ENCODE data around the gene LRRC53. TPM values are rescaled to one million over a fixed set of nuclear protein-coding genes. Genes with fewer than 3 reads are reported as not detected.

The LRRC53 gene
- total and polyA plus RNA-seq, 9 of the 15 experiments (the other 6 are each of a cell fraction or from before 2014, with no cell fraction given), result not detected

GRCh38 chr1:74436078-74436477 lies 76.3 kb downstream of the LRRC53 start (continued):
- TF ChIP-seq ETV1 (tag; conservative IDR thresholded peaks at IDR 0.05; ENCODE audit: low read depth), result no peak

- Histone ChIP-seq H3K4me1 (replicated peaks in 1 of 2; ENCODE audit: control insufficient read depth in 2 of 2, insufficient read depth in 2 of 2, low read length in 2 of 2) (no peaks in the 10 kb centered on the region), H3K27me3 (ENCODE audit: control insufficient read depth in 2 of 2, insufficient read depth in 2 of 2, low read length in 2 of 2) (no peaks in the 10 kb centered on the region), H3K4me2 (ENCODE audit: insufficient read depth, low read length) (no peak overlapping the region), H3K4me3 (no peak overlapping the region), H3K9me1 (ENCODE audit: control insufficient read depth, insufficient read depth, low read length) (no peaks in the 10 kb centered on the region), H3K9me3 (replicated peaks; ENCODE audit: control insufficient read depth, insufficient read depth, low read depth, low read length) (no peaks in the 10 kb centered on the region), H3K36me3 (ENCODE audit: control insufficient read depth, insufficient read depth, low read length) (no peaks in the 10 kb centered on the region), H3K9ac (ENCODE audit: insufficient read depth in 1 of 2, low read depth in 2 of 2, low read length in 2 of 2) (no peak overlapping the region), H4K20me1 (replicated peaks; ENCODE audit: control insufficient read depth, insufficient read depth, low read length) (no peaks in the 10 kb centered on the region), H3K27ac (ENCODE audit: extremely low read depth, low read depth, low read length) (no peak overlapping the region), H2AFZ (ENCODE audit: low read depth, low read length) (no peak overlapping the region), H3K79me2 (ENCODE audit: control insufficient read depth, insufficient read depth, low read length) (no peaks in the 10 kb centered on the region)
- in situ Hi-C loops (cut with MboI) (no loop called here), intact Hi-C loops (cut with micrococcal nuclease) (no loop called here)
- DNase-seq (ENCODE audit: extremely low read depth in 1 of 4, low spot score in 3 of 4) (no peak), FAIRE-seq (no peak), ATAC-seq (no peak)
- ChIA-PET POLR2A (no interaction called here), CTCF (ENCODE audit: low intra/inter-chr PET ratio) (no interaction called here)
- no TSS peak for BruUV-seq (replicated peaks)
- whole genome bisulfite sequencing (ENCODE audit: insufficient coverage, low coverage, missing lambda C conversion rate), result 0% methylated on average over 2 of the region's 2 CpGs
- no peak for TF ChIP-seq ZBED1 (IDR thresholded peaks at IDR 0.05)
These were observed 78.1 kb downstream of the LRRC53 start for GRCh38 chr1:74434321-74434720.

DNA sequence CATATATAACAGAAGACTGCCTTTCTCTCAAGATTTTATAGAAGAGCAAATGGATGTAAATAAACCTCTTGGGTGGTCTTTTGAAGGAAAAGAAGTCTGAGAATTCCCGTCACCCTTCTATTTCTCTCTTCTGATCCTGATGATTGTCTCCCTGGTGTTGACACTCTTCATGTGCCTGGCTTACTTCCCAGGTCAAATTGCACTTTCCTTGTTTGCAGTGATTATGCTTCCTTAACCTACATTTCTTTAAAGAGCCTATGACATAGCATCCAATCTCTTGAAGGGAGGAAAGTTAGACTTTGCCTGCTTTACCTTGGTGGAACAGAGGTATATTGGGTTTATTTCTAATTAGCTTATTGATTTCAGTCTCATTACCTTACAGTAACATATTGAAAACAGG lies 80.1 kb downstream of the LRRC53 start:
- no peaks in the 10 kb centered on the region for H3K27me3 ChIP-seq (ENCODE audit: control insufficient read depth in 2 of 2, insufficient read depth in 2 of 2, low read length in 2 of 2)
- H3K79me2 ChIP-seq (ENCODE audit: control insufficient read depth, insufficient read depth, low read length), result no peaks in the 10 kb centered on the region
- no peaks in the 10 kb centered on the region for H3K36me3 ChIP-seq (ENCODE audit: control insufficient read depth, insufficient read depth, low read length)
- no peaks in the 10 kb centered on the region for H3K9me1 ChIP-seq (ENCODE audit: control insufficient read depth, insufficient read depth, low read length)
- no peaks in the 10 kb centered on the region for H3K4me1 ChIP-seq (replicated peaks in 1 of 2; ENCODE audit: control insufficient read depth in 2 of 2, insufficient read depth in 2 of 2, low read length in 2 of 2)
- no peak overlapping the region for H3K4me3 ChIP-seq
- no peak overlapping the region for H3K9ac ChIP-seq (ENCODE audit: insufficient read depth in 1 of 2, low read depth in 2 of 2, low read length in 2 of 2)
- no peak overlapping the region for H3K27ac ChIP-seq (ENCODE audit: extremely low read depth, low read depth, low read length)
- ChIA-PET CTCF (ENCODE audit: low intra/inter-chr PET ratio) (no interaction called here), POLR2A (no interaction called here)
- H3K9me3 ChIP-seq (replicated peaks; ENCODE audit: control insufficient read depth, insufficient read depth, low read depth, low read length), result no peaks in the 10 kb centered on the region
- in situ Hi-C loops (cut with MboI), result no loop called here
- ATAC-seq, result no peak
- H4K20me1 ChIP-seq (replicated peaks; ENCODE audit: control insufficient read depth, insufficient read depth, low read length), result no peaks in the 10 kb centered on the region
- no TSS peak for BruUV-seq (replicated peaks)
- DNase-seq (ENCODE audit: extremely low read depth in 1 of 4, low spot score in 3 of 4), result no peak
- H3K4me2 ChIP-seq (ENCODE audit: insufficient read depth, low read length), result no peak overlapping the region
- no peak for FAIRE-seq
- WGBS (ENCODE audit: insufficient coverage, low coverage, missing lambda C conversion rate), result 0% methylated on average over 1 of the region's 1 CpG
- H2AFZ ChIP-seq (ENCODE audit: low read depth, low read length), result no peak overlapping the region
- intact Hi-C loops (cut with micrococcal nuclease), result no loop called here
- TF ChIP-seq CSDE1 (IDR thresholded peaks at IDR 0.05), result no peak
- TF ChIP-seq ID3 (CRISPR knock-in tag; IDR thresholded peaks at IDR 0.05), result no peak
- TF ChIP-seq ID3 (tag; IDR thresholded peaks at IDR 0.05), result no peak
- TF ChIP-seq, protein P1, sequence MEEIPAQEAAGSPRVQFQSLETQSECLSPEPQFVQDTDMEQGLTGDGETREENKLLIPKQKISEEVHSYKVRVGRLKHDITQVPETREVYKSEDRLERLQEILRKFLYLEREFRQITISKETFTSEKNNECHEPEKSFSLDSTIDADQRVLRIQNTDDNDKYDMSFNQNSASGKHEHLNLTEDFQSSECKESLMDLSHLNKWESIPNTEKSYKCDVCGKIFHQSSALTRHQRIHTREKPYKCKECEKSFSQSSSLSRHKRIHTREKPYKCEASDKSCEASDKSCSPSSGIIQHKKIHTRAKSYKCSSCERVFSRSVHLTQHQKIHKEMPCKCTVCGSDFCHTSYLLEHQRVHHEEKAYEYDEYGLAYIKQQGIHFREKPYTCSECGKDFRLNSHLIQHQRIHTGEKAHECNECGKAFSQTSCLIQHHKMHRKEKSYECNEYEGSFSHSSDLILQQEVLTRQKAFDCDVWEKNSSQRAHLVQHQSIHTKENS (CRISPR knock-in tag; IDR thresholded peaks at IDR 0.05), result no peak
- TF ChIP-seq, protein P2, sequence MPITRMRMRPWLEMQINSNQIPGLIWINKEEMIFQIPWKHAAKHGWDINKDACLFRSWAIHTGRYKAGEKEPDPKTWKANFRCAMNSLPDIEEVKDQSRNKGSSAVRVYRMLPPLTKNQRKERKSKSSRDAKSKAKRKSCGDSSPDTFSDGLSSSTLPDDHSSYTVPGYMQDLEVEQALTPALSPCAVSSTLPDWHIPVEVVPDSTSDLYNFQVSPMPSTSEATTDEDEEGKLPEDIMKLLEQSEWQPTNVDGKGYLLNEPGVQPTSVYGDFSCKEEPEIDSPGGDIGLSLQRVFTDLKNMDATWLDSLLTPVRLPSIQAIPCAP (CRISPR knock-in tag; IDR thresholded peaks at IDR 0.05; ENCODE audit: borderline replicate concordance), result no peak
- no peak for TF ChIP-seq GABPB1 (CRISPR knock-in tag; IDR thresholded peaks at IDR 0.05)
- no peak for TF ChIP-seq HNRNPL (IDR thresholded peaks at IDR 0.05; ENCODE audit: low read depth, low read length)
- no peak for TF ChIP-seq NR4A1 (CRISPR knock-in tag; IDR thresholded peaks at IDR 0.05)
- TF ChIP-seq NR4A1 (tag; IDR thresholded peaks at IDR 0.05), result no peak
